ENCODE data around the gene ADPRS. TPM values are rescaled to one million over a fixed set of nuclear protein-coding genes. Genes with fewer than 3 reads are reported as not detected.

ADPRS gene
- total RNA-seq, 4 donors from 2014 or later = 18.9 to 35.9 (median 29.7) TPM

GRCh38 chr1:36119456-36119855, 30.8 kb downstream of the ADPRS start:
- TF ChIP-seq, protein P1, sequence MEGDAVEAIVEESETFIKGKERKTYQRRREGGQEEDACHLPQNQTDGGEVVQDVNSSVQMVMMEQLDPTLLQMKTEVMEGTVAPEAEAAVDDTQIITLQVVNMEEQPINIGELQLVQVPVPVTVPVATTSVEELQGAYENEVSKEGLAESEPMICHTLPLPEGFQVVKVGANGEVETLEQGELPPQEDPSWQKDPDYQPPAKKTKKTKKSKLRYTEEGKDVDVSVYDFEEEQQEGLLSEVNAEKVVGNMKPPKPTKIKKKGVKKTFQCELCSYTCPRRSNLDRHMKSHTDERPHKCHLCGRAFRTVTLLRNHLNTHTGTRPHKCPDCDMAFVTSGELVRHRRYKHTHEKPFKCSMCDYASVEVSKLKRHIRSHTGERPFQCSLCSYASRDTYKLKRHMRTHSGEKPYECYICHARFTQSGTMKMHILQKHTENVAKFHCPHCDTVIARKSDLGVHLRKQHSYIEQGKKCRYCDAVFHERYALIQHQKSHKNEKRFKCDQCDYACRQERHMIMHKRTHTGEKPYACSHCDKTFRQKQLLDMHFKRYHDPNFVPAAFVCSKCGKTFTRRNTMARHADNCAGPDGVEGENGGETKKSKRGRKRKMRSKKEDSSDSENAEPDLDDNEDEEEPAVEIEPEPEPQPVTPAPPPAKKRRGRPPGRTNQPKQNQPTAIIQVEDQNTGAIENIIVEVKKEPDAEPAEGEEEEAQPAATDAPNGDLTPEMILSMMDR (IDR thresholded peaks at IDR 0.05; ENCODE audit: low read depth) = no peak

DNA sequence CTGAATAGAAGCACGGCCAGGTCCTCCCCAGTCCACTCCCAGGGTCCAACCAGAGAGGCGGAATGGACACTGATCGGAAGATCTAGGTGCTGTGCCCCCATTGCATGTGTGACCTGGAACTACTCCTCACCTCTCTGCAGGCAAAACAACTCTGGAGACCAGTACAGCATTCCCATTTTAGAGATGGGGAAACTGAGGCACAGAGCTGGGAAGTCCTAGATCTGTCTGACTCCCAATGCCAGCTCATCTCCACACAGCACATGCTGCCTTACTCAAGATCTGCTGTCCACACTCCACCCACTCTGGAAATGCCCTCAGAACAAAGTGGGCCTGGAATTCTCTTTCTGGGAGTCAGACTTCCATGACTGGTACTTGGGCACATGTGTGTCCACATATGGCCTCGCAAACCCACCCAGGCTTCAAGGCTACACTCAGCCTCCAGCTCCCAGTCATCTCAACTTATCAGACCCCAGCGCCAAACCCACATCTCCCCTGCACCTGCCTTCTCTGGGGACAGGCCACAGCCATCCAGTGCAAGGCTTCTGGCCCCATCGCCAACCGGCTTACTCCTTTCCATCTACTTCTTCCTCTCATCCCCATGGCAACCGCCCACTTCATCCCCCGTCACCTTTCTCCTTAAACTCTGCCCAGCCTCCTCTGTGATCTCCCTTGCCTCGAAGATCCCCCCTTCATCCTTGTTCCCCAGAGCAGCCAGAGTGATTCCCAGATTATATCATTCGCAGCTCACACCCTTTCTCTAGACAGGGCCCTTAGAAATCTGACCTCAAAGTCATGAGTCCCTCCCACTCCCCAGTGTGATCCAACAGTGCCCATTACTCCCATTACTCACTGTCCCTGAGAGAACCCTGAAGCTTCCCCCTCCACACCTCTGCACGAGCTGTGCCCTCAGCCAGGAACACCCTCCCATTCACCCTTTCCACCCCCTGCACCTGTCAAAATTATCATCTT, 33.7 kb downstream of the ADPRS start:
- TF ChIP-seq, protein P1 (IDR thresholded peaks at IDR 0.05; ENCODE audit: low read depth) = no peak

DNA sequence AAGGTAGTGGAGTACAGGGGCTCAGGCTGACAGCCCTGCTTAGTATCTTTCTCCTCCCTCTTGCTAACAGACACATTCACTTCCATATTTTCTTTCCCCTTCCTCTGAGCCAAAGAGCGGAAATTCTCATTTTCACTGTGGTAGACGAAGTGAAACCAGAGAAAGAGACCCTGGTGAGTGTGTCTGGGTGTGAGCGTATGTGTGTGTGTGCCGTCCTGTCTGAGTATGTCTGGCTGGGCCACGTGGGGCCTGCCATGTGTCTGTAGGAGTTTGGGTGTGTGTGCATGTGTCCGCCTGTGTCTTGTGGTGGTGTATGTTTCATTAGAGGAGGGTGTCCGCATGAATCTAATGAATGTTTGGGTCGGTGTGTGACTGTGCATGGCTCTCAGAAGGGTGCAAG, 34.7 kb downstream of the ADPRS start:
- TF ChIP-seq, protein P1 (IDR thresholded peaks at IDR 0.05; ENCODE audit: low read depth) = no peak

GRCh38 chr1:36124404-36125128, 35.9 kb downstream of the ADPRS start:
- TF ChIP-seq, protein P1 (IDR thresholded peaks at IDR 0.05; ENCODE audit: low read depth) = no peak

DNA sequence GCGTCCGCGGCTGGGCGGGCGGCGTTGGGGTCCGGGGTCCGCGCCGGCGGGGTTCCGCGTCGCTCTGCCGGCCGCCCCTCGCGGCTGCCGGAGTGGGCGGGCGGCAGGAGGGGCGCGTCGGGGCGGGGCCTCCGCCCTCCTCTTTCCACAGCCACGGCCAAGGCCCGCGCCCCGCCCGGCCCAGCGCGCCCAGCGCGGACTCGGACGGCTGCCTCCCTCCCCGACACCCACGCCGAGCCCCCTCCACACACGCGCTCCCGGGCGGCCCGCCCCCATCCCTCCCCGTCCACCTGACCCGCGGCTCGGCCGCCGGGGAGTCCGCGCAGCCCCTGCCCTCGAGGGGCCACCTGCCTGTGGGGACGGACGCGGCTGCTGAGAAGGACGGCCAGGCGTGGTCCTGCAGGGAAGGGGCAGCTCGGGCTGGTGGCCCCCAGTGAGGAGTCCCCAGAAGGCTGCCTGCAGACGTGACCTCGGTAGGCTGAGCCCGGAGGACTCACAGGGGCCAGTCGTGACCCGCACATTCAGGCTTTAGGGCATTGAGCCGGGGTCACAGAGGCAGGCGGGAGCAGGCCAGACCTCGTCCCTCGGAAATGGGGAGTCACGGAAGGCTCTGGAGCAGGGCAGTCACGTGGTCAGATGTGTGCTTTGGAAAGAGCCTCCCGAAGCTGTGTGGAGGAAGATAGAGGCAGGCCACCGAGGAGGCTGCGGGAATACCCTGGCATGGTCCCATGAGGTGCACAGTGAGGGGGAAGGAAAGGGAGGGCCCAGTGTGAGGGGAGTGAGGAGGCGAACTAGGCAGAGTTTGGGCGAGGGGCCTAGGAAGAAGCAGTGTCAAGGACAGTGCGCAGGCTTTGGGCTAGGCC, 36.7 kb downstream of the ADPRS start, which contains the start of gene COL8A2:
Gene COL8A2 (minus strand): TSS at position 94 of the 863 bp plus-strand sequence. CDS start 24,980 bp downstream, outside the sequence.
- TF ChIP-seq, protein P1 (IDR thresholded peaks at IDR 0.05; ENCODE audit: low read depth) = no peak

- TF ChIP-seq, protein P1 (IDR thresholded peaks at IDR 0.05; ENCODE audit: low read depth) = no peak
These were observed 37.5 kb downstream of the ADPRS start for GRCh38 chr1:36126005-36126716.
